BJ (cell line): ENCODE measurements around the gene MAP1B. TPM values are rescaled to one million over a fixed set of nuclear protein-coding genes. Genes with fewer than 3 reads are reported as not detected.

Source experiments
- CTCF ChIA-PET: fragments of 350-600 bp; formaldehyde crosslinking; extraction: SDS; loops from one replicate; lab custom pipeline; 2021; ENCODE audit warnings: antibody characterized with exemption, inconsistent platforms; lab: Yijun Ruan, JAX
- POLR2A ChIA-PET: fragments of 300-600 bp; sonication (Branson Sonifier 250); formaldehyde crosslinking; extraction: SDS; loops from one replicate; lab custom pipeline; 2021; ENCODE audit warnings: antibody characterized with exemption; lab: Charles Lee
- DNase-seq: peaks from one replicate; pipeline ENCODE4 v3.0.0-alpha.2; 2011; ENCODE audit warnings: low read depth
- H3K27me3 ChIP-seq: 2 replicates; pipeline ENCODE4 v1.6.0; 2011; ENCODE audit warnings: low read length; ENCODE audit not compliant: control insufficient read depth, insufficient read depth
- H3K36me3 ChIP-seq: 2 replicates; pipeline ENCODE4 v1.5.1; 2011; ENCODE audit warnings: low read length; ENCODE audit not compliant: control insufficient read depth, insufficient read depth
- H3K4me3 ChIP-seq: 2 replicates; pipeline ENCODE4 v1.5.1; 2011; ENCODE audit warnings: low read depth, mild to moderate bottlenecking, control low read depth, low read length
- polyA plus RNA-seq: library from polyadenylated mRNA; depleted of rRNA; stranded (reverse); fragments of >200 nt; gene quantifications from 2 replicates; pipeline ENCODE4 v1.2.3, GENCODE V29; 2011
- TF ChIP-seq, protein P1 (sequence below): IDR thresholded peaks from 2 replicates; pipeline ENCODE4 v1.5.1; 2011; ENCODE audit warnings: low read depth, mild to moderate bottlenecking, control low read depth, inconsistent platforms, low read length, moderate library complexity; ENCODE audit not compliant: insufficient read depth

MAP1B gene
- polyA plus RNA-seq, 1 experiment: 27.1 TPM

DNA sequence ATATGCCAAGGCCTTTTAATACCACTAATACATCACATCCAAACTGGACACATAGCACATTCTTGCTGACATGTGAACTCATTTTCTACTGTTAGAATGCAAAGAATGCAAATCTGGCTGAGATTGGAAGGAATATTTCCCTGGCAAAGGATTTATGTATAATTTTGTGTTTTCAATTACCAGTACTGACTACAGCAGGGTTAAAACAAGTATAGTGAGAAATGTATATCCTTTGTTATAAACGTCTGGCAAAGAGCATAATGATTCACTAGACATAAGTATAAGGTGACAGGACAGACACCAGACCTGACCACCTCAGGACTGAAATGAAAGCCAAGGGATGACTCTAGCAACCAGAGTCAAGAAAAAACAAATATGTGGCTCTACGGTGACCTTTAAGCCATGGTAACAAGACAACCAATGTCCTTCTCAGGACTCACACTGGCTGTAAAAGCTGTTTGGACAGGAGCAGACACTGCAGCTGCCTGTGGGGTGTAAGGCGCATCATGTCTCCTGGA is 117.7 kb downstream of the MAP1B start:
- no peaks in the 10 kb centered on the region for H3K27me3 ChIP-seq
- TF ChIP-seq, protein P1, sequence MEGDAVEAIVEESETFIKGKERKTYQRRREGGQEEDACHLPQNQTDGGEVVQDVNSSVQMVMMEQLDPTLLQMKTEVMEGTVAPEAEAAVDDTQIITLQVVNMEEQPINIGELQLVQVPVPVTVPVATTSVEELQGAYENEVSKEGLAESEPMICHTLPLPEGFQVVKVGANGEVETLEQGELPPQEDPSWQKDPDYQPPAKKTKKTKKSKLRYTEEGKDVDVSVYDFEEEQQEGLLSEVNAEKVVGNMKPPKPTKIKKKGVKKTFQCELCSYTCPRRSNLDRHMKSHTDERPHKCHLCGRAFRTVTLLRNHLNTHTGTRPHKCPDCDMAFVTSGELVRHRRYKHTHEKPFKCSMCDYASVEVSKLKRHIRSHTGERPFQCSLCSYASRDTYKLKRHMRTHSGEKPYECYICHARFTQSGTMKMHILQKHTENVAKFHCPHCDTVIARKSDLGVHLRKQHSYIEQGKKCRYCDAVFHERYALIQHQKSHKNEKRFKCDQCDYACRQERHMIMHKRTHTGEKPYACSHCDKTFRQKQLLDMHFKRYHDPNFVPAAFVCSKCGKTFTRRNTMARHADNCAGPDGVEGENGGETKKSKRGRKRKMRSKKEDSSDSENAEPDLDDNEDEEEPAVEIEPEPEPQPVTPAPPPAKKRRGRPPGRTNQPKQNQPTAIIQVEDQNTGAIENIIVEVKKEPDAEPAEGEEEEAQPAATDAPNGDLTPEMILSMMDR: no peak
- H3K4me3 ChIP-seq: no peak overlapping the region
- DNase-seq: no peak
- POLR2A ChIA-PET: no interaction called here
- CTCF ChIA-PET: interaction anchor here (0.7 to 0.8 kb wide), 2 partner anchors 11 to 19 kb away, joined by 3 to 5 read pairs; no protein-coding TSS in a partner anchor
- peaks cover 7% of the 10 kb centered on the region for H3K36me3 ChIP-seq

DNA sequence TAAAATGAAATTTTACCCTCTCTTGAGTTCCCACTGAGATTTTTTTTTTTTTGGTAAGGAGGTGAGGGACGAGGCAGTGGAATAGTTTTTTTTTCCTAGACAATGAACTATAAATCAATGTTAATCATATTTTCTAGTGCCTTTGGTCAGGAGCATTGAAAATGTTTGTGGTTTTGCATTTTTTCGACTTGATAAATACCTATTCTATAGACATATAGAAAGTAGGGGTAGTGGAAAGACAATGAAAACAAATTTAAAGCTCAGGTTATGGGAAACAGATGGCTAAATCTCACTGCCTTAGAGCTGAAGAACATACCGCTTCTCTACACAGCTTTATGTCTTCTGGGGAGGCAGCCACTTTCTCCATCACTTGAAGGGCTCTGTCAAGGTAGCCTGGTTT is 118.5 kb downstream of the MAP1B start:
- ChIA-PET CTCF (interaction anchor here (0.8 kb wide), 1 partner anchor 12 kb away, joined by 5 read pairs; no protein-coding TSS in a partner anchor), POLR2A (no interaction called here)
- Histone ChIP-seq H3K4me3 (no peak overlapping the region), H3K27me3 (no peaks in the 10 kb centered on the region), H3K36me3 (peaks cover 3% of the 10 kb centered on the region)
- TF ChIP-seq, protein P1: no peak
- DNase-seq: no peak

DNA sequence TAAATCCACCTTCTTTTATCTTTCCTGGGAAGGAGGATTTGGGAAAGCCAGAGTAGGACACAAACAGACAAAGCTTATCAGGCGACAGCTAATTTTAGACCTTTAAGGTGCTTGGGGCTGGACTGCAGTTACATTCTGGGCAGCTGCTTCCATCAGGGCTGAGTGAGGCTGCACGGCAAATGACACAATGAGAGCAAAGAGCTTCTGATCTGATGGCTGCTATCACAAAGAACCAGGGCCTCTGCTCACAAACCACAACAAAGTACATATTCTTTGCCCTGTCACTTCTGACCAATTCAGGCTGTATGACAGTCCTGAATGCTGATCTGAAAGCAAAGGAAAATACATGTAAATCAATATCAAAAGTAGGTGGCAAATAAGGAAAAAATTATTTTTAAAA is 119.7 kb downstream of the MAP1B start:
- Histone ChIP-seq H3K36me3 (peaks cover 2% of the 10 kb centered on the region), H3K4me3 (no peak overlapping the region), H3K27me3 (no peaks in the 10 kb centered on the region)
- ChIA-PET POLR2A (no interaction called here), CTCF (no interaction called here)
- no peak for DNase-seq
- TF ChIP-seq, protein P1: no peak

DNA sequence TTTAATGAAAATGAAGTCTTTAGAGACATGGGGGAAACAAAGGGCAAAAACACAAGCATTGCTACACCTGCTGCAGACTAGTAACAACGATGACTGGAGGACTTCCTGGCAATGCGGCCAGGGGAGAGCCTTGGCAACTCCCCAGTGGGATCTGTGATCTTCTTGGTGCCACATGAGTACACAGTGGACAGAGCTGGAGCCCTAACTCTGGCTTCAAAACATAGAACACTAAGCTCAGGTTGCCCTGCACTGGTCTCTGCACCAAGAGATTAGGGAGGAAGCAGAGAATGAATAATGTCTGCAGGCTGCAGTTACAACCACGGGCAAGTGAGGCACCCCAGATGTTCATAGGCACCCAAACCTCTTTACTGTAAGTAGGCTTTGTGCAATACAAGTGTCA is 121.7 kb downstream of the MAP1B start:
- POLR2A ChIA-PET: no interaction called here
- TF ChIP-seq, protein P1: no peak
- DNase-seq: no peak
- H3K36me3 ChIP-seq: peaks cover 2% of the 10 kb centered on the region
- no peak overlapping the region for H3K4me3 ChIP-seq
- CTCF ChIA-PET: interaction anchor here (1.2 to 1.3 kb wide), 2 partner anchors 12 to 16 kb away, joined by 4 read pairs; no protein-coding TSS in a partner anchor
- no peaks in the 10 kb centered on the region for H3K27me3 ChIP-seq

DNA sequence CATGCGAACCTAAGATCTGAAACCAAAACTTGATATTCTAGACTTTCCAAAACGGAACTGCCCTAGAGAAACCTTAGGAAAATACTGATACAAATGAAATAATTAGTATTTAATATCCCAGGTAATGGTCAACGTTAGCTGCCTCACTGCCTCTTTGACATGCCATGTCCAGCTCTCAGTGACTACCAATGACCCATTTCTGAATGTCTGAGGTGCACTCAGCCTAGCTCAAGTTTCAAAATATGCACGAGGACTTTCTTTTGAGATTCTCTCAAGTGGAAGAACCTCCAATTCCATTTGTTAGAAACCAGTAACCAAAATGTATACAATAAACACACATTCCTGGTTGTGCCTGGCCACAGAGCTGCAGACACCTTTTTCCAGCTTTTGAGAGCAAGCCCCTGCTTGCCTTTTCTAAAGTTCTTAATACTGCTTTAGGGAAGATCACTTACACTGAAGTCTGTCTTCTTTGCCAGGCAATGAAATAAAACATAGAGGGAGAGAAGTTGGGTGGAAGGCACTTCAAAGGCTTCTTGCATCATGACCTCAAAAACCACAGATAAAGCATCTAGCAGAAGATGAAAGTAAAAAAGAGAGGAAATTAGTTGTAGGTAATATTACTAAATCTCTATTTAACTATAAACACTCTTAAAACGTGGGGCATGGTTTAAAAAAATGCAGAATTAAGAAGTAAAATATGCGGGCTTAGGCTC is 124.9 kb downstream of the MAP1B start:
- no peaks in the 10 kb centered on the region for H3K36me3 ChIP-seq
- DNase-seq: no peak
- H3K4me3 ChIP-seq: no peak overlapping the region
- ChIA-PET CTCF (interaction anchor here (0.6 to 2.4 kb wide), 4 partner anchors 10 to 37 kb away, joined by 3 to 10 read pairs (median 3); no protein-coding TSS in a partner anchor), POLR2A (interaction anchor here (0.6 kb wide), 1 partner anchor 311 kb away, joined by 4 read pairs; no protein-coding TSS in a partner anchor)
- TF ChIP-seq, protein P1: no peak
- H3K27me3 ChIP-seq: no peaks in the 10 kb centered on the region
